NCI-H510A (cell line): Measurements from ENCODE around the gene TRAPPC11.

Source experiments
- DNase-seq: peaks from one replicate; lab custom pipeline; 2025; lab: John Stamatoyannopoulos, UW

The TRAPPC11 gene

GRCh38 chr4:183637461-183637860, 21.6 kb upstream of the TRAPPC11 start:
- DNase-seq = no peak

- DNase-seq = no peak
These were observed 20.7 kb upstream of the TRAPPC11 start for GRCh38 chr4:183638436-183638835.

- no peak for DNase-seq
These were observed 19.8 kb upstream of the TRAPPC11 start for GRCh38 chr4:183639291-183639690.

GRCh38 chr4:183645326-183645725, 13.8 kb upstream of the TRAPPC11 start:
- DNase-seq = no peak

- no peak for DNase-seq
These were observed 1.5 kb upstream of the TRAPPC11 start for GRCh38 chr4:183657564-183657963.

- DNase-seq = no peak
These were observed 598 bp upstream of the TRAPPC11 start for GRCh38 chr4:183658362-183659028.

- no peak for DNase-seq
These were observed 764 bp downstream of the TRAPPC11 start for GRCh38 chr4:183659872-183660242.

GRCh38 chr4:183666088-183666487, 7.0 kb downstream of the TRAPPC11 start:
- no peak for DNase-seq

- DNase-seq = no peak
These were observed 11.2 kb downstream of the TRAPPC11 start for GRCh38 chr4:183670251-183670650.

GRCh38 chr4:183670960-183671555, 12.0 kb downstream of the TRAPPC11 start:
- no peak for DNase-seq

GRCh38 chr4:183674153-183674552, 15.1 kb downstream of the TRAPPC11 start:
- no peak for DNase-seq

GRCh38 chr4:183675625-183676024, 16.5 kb downstream of the TRAPPC11 start:
- no peak for DNase-seq

GRCh38 chr4:183681119-183681518, 22.0 kb downstream of the TRAPPC11 start:
- no peak for DNase-seq

- no peak for DNase-seq
These were observed 27.4 kb downstream of the TRAPPC11 start for GRCh38 chr4:183686461-183686860.

GRCh38 chr4:183688216-183688615, 29.1 kb downstream of the TRAPPC11 start:
- DNase-seq = no peak

GRCh38 chr4:183691006-183691405, 31.9 kb downstream of the TRAPPC11 start:
- DNase-seq = no peak

- DNase-seq = no peak
These were observed 32.8 kb downstream of the TRAPPC11 start for GRCh38 chr4:183691897-183692296.

- no peak for DNase-seq
These were observed 39.8 kb downstream of the TRAPPC11 start for GRCh38 chr4:183698909-183699308.

GRCh38 chr4:183700407-183700806, 41.3 kb downstream of the TRAPPC11 start:
- DNase-seq = no peak

GRCh38 chr4:183702492-183702891, 43.4 kb downstream of the TRAPPC11 start:
- no peak for DNase-seq

GRCh38 chr4:183714626-183715025, 55.5 kb downstream of the TRAPPC11 start:
- no peak for DNase-seq

GRCh38 chr4:183716302-183716701, 57.2 kb downstream of the TRAPPC11 start:
- no peak for DNase-seq

GRCh38 chr4:183718876-183719275, 59.8 kb downstream of the TRAPPC11 start:
- no peak for DNase-seq
